Bronchial epithelial cell (primary cell): ENCODE measurements around the gene RNF220. TPM values are rescaled to one million over a fixed set of nuclear protein-coding genes. Genes with fewer than 3 reads are reported as not detected.

Experiments used
- DNase-seq: peaks from one replicate; pipeline ENCODE4 v3.0.0-alpha.2; 2010; ENCODE audit warnings: low read depth
- FAIRE-seq: peaks from 2 replicates; lab custom pipeline; 2011; peaks lifted over from hg19 to GRCh38; lab: Jason Lieb, UNC
- H3K27me3 ChIP-seq: 2 replicates; pipeline ENCODE4 v1.5.1; 2011; ENCODE audit warnings: low read length; ENCODE audit not compliant: control insufficient read depth, insufficient read depth
- H3K36me3 ChIP-seq: 2 replicates; pipeline ENCODE4 v1.5.1; 2011; ENCODE audit warnings: low read length; ENCODE audit not compliant: control insufficient read depth, insufficient read depth
- H3K4me3 ChIP-seq: 2 replicates; pipeline ENCODE4 v1.5.1; 2011; ENCODE audit warnings: mild to moderate bottlenecking, low read depth, low read length, control low read depth
- total RNA-seq: library from RNA; depleted of rRNA; stranded (reverse); fragments of >200 nt; gene quantifications from 2 replicates; pipeline ENCODE4 v1.2.1, GENCODE V29; 2014
- TF ChIP-seq, protein P1 (sequence below): IDR thresholded peaks from 2 replicates; pipeline ENCODE4 v1.5.1; 2011; ENCODE audit warnings: mild to moderate bottlenecking, moderate library complexity, low read length, control low read depth, inconsistent platforms; ENCODE audit not compliant: insufficient read depth, severe bottlenecking

RNF220 gene
- total RNA-seq, 1 donor from 2014 or later, result 94.5 TPM

DNA sequence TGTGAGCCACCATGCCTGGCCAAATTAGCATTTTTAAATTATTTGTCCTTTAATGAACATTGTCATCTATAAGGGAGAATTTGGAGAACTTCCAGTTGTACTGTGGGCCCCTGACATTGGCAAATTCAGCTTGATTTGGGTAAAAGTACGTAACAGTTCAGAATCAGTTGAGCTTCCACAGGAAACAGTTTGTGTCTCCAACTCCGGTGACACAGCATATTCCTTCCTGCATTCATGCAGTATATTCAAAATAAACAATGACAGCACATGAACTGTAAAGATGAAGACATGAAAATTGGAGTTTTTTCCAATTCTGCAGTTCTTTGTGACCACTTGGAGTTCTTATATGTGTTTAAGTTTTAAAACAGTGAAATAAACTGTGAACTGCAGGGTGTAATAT is 28.2 kb downstream of the RNF220 start:
- DNase-seq (no peak), FAIRE-seq (no peak)
- Histone ChIP-seq H3K27me3 (peaks cover 3% of the 10 kb centered on the region), H3K36me3 (no peaks in the 10 kb centered on the region), H3K4me3 (no peak overlapping the region)
- TF ChIP-seq, protein P1, sequence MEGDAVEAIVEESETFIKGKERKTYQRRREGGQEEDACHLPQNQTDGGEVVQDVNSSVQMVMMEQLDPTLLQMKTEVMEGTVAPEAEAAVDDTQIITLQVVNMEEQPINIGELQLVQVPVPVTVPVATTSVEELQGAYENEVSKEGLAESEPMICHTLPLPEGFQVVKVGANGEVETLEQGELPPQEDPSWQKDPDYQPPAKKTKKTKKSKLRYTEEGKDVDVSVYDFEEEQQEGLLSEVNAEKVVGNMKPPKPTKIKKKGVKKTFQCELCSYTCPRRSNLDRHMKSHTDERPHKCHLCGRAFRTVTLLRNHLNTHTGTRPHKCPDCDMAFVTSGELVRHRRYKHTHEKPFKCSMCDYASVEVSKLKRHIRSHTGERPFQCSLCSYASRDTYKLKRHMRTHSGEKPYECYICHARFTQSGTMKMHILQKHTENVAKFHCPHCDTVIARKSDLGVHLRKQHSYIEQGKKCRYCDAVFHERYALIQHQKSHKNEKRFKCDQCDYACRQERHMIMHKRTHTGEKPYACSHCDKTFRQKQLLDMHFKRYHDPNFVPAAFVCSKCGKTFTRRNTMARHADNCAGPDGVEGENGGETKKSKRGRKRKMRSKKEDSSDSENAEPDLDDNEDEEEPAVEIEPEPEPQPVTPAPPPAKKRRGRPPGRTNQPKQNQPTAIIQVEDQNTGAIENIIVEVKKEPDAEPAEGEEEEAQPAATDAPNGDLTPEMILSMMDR, result no peak

- H3K4me3 ChIP-seq, result no peak overlapping the region
- no peaks in the 10 kb centered on the region for H3K27me3 ChIP-seq
- TF ChIP-seq, protein P1, result no peak
- no peaks in the 10 kb centered on the region for H3K36me3 ChIP-seq
- no peak for DNase-seq
- no peak for FAIRE-seq
Observed at GRCh38 chr1:44436401-44437106, 31.5 kb downstream of the RNF220 start.

DNA sequence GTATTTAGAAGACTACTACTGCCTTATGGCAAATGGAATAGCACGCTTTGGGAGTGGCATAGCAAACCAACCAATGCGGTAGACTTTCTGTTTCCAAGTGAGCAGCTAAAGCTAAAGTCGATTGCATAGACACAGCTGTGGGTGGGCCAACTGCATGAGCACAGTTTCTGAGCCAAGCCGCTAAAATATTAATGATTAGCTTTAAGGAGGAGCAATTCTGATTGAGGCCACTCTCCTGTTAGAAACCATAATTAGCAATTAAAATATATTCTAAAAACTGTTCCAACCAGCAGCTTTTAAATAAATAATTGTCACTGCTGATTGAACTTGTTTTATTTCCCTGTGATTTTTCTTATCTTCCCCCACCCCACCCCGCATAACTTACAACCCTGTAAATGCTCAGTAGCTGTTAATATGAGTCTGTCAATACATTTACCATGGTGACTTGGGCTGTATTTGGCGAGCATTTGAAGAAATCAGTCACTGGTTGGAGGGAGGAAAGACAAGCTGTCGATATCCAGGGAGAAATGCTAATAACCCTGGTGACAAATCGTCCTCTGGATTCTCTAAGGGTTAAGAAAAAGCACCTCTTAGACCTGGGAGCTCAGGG is 32.2 kb downstream of the RNF220 start:
- TF ChIP-seq, protein P1, result no peak
- FAIRE-seq (no peak), DNase-seq (peak; percentile 41)
- H3K4me3 ChIP-seq, result no peak overlapping the region
- H3K27me3 ChIP-seq, result no peaks in the 10 kb centered on the region
- H3K36me3 ChIP-seq, result no peaks in the 10 kb centered on the region

DNA sequence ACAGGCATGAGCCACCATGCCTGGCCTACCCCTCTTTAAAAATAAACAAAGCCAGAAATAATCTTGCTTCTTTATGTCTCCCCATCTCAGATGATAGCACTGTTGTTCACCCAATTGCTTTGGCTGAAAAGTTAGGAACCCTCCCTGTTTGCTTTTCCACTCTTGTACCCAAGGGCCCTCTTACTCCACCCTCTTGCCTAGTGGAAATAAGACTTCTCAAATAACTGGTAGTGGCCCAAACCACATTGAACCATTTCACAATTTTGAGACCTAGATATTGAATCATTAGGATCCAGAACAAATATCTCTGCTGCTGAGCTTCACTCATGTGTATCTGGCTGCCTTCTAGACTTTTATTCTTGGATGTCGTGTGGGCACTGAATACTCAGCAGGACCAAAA is 37.7 kb downstream of the RNF220 start:
- no peak for FAIRE-seq
- no peak for DNase-seq
- Histone ChIP-seq H3K4me3 (no peak overlapping the region), H3K36me3 (no peaks in the 10 kb centered on the region), H3K27me3 (no peaks in the 10 kb centered on the region)
- TF ChIP-seq, protein P1, result no peak

- no peak overlapping the region for H3K4me3 ChIP-seq
- DNase-seq (peak; percentile 51), FAIRE-seq (no peak)
- H3K36me3 ChIP-seq, result no peaks in the 10 kb centered on the region
- TF ChIP-seq, protein P1, result no peak
- H3K27me3 ChIP-seq, result peaks cover 2% of the 10 kb centered on the region
Observed at GRCh38 chr1:44447051-44447810, 42.2 kb downstream of the RNF220 start.
